ENCODE data around the gene PBX1. TPM values are rescaled to one million over a fixed set of nuclear protein-coding genes. Genes with fewer than 3 reads are reported as not detected.
A peak's percentile ranks its signal among the peaks of the same experiment; 100 is the strongest.

Gene PBX1
- total and polyA plus RNA-seq, 2 experiments from 2014 or later = 40.0 to 104 TPM

- H3K27ac Mint-ChIP-seq = peak overlapping the region; percentile 96
- Histone ChIP-seq H3F3A (replicated peaks; ENCODE audit: low read depth) (peaks cover 10% of the 10 kb centered on the region; the same call in 1 of the 2 replicates), H3K36me3 (ENCODE audit: insufficient read depth) (no peaks in the 10 kb centered on the region), H3K4me1 (ENCODE audit: insufficient read depth) (peaks cover 89% of the 10 kb centered on the region), H3K27me3 (ENCODE audit: insufficient read depth) (no peaks in the 10 kb centered on the region), H3K27ac (ENCODE audit: low read depth) (peak overlapping the region; percentile 94), H2AFZ (no peak overlapping the region), H3K9me2 (ENCODE audit: insufficient read depth) (no peaks in the 10 kb centered on the region), H3K4me2 (peak overlapping the region; percentile 74), H3K79me2 (replicated peaks; ENCODE audit: insufficient read depth) (peaks cover 95% of the 10 kb centered on the region), H3K4me3 (peak overlapping the region; percentile 47; the same call in 1 of the 2 replicates), H4K20me1 (replicated peaks; ENCODE audit: insufficient read depth) (peaks cover 10% of the 10 kb centered on the region)
- ATAC-seq = no peak
- H3K4me3 Mint-ChIP-seq = peak overlapping the region; percentile 69
- H3K9me3 Mint-ChIP-seq = no peaks in the 10 kb centered on the region
- TF ChIP-seq CTCF (conservative IDR thresholded peaks at IDR 0.05; ENCODE audit: low read depth in 2 of 2) (no peak), ZNF114 (CRISPR knock-in tag; IDR thresholded peaks at IDR 0.05) (no peak), CREB1 (CRISPR knock-in tag; IDR thresholded peaks at IDR 0.05; ENCODE audit: low read depth) (no peak), JUNB (IDR thresholded peaks at IDR 0.05; ENCODE audit: unreplicated experiment) (no peak), STAT1 (IDR thresholded peaks at IDR 0.05; ENCODE audit: unreplicated experiment) (no peak), EZH2 (IDR thresholded peaks at IDR 0.05; ENCODE audit: low read depth, unreplicated experiment) (no peak), ZNF331 (CRISPR knock-in tag; IDR thresholded peaks at IDR 0.05; ENCODE audit: low read depth) (no peak)
- TF ChIP-seq, protein P1, sequence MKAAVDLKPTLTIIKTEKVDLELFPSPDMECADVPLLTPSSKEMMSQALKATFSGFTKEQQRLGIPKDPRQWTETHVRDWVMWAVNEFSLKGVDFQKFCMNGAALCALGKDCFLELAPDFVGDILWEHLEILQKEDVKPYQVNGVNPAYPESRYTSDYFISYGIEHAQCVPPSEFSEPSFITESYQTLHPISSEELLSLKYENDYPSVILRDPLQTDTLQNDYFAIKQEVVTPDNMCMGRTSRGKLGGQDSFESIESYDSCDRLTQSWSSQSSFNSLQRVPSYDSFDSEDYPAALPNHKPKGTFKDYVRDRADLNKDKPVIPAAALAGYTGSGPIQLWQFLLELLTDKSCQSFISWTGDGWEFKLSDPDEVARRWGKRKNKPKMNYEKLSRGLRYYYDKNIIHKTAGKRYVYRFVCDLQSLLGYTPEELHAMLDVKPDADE (IDR thresholded peaks at IDR 0.05) = no peak
- TF ChIP-seq, protein P2, sequence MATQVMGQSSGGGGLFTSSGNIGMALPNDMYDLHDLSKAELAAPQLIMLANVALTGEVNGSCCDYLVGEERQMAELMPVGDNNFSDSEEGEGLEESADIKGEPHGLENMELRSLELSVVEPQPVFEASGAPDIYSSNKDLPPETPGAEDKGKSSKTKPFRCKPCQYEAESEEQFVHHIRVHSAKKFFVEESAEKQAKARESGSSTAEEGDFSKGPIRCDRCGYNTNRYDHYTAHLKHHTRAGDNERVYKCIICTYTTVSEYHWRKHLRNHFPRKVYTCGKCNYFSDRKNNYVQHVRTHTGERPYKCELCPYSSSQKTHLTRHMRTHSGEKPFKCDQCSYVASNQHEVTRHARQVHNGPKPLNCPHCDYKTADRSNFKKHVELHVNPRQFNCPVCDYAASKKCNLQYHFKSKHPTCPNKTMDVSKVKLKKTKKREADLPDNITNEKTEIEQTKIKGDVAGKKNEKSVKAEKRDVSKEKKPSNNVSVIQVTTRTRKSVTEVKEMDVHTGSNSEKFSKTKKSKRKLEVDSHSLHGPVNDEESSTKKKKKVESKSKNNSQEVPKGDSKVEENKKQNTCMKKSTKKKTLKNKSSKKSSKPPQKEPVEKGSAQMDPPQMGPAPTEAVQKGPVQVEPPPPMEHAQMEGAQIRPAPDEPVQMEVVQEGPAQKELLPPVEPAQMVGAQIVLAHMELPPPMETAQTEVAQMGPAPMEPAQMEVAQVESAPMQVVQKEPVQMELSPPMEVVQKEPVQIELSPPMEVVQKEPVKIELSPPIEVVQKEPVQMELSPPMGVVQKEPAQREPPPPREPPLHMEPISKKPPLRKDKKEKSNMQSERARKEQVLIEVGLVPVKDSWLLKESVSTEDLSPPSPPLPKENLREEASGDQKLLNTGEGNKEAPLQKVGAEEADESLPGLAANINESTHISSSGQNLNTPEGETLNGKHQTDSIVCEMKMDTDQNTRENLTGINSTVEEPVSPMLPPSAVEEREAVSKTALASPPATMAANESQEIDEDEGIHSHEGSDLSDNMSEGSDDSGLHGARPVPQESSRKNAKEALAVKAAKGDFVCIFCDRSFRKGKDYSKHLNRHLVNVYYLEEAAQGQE (IDR thresholded peaks at IDR 0.05; ENCODE audit: unreplicated experiment) = no peak
- TF ChIP-seq, protein P3, sequence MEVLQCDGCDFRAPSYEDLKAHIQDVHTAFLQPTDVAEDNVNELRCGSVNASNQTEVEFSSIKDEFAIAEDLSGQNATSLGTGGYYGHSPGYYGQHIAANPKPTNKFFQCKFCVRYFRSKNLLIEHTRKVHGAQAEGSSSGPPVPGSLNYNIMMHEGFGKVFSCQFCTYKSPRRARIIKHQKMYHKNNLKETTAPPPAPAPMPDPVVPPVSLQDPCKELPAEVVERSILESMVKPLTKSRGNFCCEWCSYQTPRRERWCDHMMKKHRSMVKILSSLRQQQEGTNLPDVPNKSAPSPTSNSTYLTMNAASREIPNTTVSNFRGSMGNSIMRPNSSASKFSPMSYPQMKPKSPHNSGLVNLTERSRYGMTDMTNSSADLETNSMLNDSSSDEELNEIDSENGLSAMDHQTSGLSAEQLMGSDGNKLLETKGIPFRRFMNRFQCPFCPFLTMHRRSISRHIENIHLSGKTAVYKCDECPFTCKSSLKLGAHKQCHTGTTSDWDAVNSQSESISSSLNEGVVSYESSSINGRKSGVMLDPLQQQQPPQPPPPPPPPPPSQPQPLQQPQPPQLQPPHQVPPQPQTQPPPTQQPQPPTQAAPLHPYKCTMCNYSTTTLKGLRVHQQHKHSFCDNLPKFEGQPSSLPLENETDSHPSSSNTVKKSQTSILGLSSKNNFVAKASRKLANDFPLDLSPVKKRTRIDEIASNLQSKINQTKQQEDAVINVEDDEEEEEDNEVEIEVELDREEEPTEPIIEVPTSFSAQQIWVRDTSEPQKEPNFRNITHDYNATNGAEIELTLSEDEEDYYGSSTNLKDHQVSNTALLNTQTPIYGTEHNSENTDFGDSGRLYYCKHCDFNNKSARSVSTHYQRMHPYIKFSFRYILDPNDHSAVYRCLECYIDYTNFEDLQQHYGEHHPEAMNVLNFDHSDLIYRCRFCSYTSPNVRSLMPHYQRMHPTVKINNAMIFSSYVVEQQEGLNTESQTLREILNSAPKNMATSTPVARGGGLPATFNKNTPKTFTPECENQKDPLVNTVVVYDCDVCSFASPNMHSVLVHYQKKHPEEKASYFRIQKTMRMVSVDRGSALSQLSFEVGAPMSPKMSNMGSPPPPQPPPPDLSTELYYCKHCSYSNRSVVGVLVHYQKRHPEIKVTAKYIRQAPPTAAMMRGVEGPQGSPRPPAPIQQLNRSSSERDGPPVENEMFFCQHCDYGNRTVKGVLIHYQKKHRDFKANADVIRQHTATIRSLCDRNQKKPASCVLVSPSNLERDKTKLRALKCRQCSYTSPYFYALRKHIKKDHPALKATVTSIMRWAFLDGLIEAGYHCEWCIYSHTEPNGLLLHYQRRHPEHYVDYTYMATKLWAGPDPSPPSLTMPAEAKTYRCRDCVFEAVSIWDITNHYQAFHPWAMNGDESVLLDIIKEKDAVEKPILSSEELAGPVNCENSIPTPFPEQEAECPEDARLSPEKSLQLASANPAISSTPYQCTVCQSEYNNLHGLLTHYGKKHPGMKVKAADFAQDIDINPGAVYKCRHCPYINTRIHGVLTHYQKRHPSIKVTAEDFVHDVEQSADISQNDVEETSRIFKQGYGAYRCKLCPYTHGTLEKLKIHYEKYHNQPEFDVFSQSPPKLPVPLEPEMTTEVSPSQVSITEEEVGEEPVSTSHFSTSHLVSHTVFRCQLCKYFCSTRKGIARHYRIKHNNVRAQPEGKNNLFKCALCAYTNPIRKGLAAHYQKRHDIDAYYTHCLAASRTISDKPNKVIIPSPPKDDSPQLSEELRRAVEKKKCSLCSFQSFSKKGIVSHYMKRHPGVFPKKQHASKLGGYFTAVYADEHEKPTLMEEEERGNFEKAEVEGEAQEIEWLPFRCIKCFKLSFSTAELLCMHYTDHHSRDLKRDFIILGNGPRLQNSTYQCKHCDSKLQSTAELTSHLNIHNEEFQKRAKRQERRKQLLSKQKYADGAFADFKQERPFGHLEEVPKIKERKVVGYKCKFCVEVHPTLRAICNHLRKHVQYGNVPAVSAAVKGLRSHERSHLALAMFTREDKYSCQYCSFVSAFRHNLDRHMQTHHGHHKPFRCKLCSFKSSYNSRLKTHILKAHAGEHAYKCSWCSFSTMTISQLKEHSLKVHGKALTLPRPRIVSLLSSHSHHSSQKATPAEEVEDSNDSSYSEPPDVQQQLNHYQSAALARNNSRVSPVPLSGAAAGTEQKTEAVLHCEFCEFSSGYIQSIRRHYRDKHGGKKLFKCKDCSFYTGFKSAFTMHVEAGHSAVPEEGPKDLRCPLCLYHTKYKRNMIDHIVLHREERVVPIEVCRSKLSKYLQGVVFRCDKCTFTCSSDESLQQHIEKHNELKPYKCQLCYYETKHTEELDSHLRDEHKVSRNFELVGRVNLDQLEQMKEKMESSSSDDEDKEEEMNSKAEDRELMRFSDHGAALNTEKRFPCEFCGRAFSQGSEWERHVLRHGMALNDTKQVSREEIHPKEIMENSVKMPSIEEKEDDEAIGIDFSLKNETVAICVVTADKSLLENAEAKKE (CRISPR knock-in tag; IDR thresholded peaks at IDR 0.05) = no peak
- no peak for DNase-seq (ENCODE audit: low spot score)
- peaks cover 19% of the 10 kb centered on the region for H3K27me3 Mint-ChIP-seq (ENCODE audit: insufficient read depth, low read depth, poor library complexity)
- peaks cover 39% of the 10 kb centered on the region; the same call in 2 of the 3 replicates for H3K36me3 Mint-ChIP-seq (ENCODE audit: low read depth)
- peaks cover 93% of the 10 kb centered on the region for H3K4me1 Mint-ChIP-seq
Measured at GRCh38 chr1:164589408-164589807, 30.4 kb downstream of the PBX1 start.

Data from GM23338 (cell line).